Middle frontal gyrus (tissue), 1 donor: ENCODE data around the gene TAT.
"Not testable (repeated sequence)": the region's sequence is repeated elsewhere in the genome, so short reads cannot be mapped to it uniquely, and the experiment has no call there.

Source experiments
- DNase-seq: peaks from one replicate; pipeline ENCODE4 v3.0.0-alpha.2; 2015; ENCODE audit warnings: low spot score; ENCODE audit errors: extremely low spot score

TAT gene

GRCh38 chr16:71585318-71585703 lies 8.4 kb upstream of the TAT start:
- DNase-seq = no peak

GRCh38 chr16:71584543-71585317 lies 7.8 kb upstream of the TAT start:
- DNase-seq = no peak

GRCh38 chr16:71582553-71582848 lies 5.6 kb upstream of the TAT start:
- DNase-seq = not testable (repeated sequence)

GRCh38 chr16:71574702-71575101 lies 2.2 kb downstream of the TAT start:
- DNase-seq = no peak

- no peak for DNase-seq
These were observed 3.4 kb downstream of the TAT start for GRCh38 chr16:71573387-71574094.

- DNase-seq = no peak
These were observed 4.3 kb downstream of the TAT start for GRCh38 chr16:71572497-71573116.

- no peak for DNase-seq
These were observed 6.7 kb downstream of the TAT start for GRCh38 chr16:71570144-71570543.

- no peak for DNase-seq
These were observed 7.3 kb downstream of the TAT start for GRCh38 chr16:71569621-71570020.

GRCh38 chr16:71568551-71568950 lies 8.3 kb downstream of the TAT start:
- DNase-seq = no peak

GRCh38 chr16:71567931-71568330 lies 9.0 kb downstream of the TAT start:
- no peak for DNase-seq

- DNase-seq = no peak
These were observed 10.8 kb downstream of the TAT start for GRCh38 chr16:71565812-71566700.

- no peak for DNase-seq
These were observed 12.4 kb downstream of the TAT start for GRCh38 chr16:71564335-71564967.

- no peak for DNase-seq
These were observed 14.3 kb downstream of the TAT start for GRCh38 chr16:71562552-71562951.

GRCh38 chr16:71561886-71562285 lies 15.0 kb downstream of the TAT start:
- DNase-seq = not testable (repeated sequence)

- no peak for DNase-seq
These were observed 17.0 kb downstream of the TAT start for GRCh38 chr16:71559855-71560254.

- no peak for DNase-seq
These were observed 18.8 kb downstream of the TAT start for GRCh38 chr16:71557954-71558582.

- no peak for DNase-seq
These were observed 19.6 kb downstream of the TAT start for GRCh38 chr16:71557299-71557698.

- DNase-seq = no peak
These were observed 21.5 kb downstream of the TAT start for GRCh38 chr16:71555230-71555891.

GRCh38 chr16:71552698-71553503 lies 24.0 kb downstream of the TAT start:
- DNase-seq = no peak
